GM19035 (cell line): Measurements from ENCODE around the gene EIF2S2.

Experiments
- ATAC-seq: cut with Tn5 transposase; IDR thresholded peaks from one replicate; pipeline ENCODE4 v1.9.1; 2021; ENCODE audit not compliant: unreplicated experiment

Gene EIF2S2

GRCh38 chr20:34065260-34065659 is 46.8 kb downstream of the EIF2S2 start:
- no peak for ATAC-seq

DNA sequence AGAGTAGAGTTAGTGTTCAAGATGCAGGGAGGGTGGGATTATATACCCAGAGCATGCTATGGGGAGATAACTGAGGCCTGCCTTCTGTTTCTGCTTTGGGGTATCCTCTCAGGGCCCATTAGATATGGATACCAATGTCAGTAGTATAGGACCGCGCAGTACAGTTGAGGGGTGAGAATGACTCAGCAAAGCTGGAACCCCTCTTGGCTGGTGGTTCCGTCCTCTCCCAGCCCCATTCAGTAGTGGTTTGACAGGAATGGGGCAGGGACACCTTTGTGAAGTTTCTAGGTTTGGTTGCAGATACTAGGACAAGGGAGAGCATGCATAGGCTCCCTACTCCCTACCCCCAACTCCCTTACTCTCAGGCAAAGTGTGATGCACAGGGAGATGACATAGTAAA is 47.8 kb downstream of the EIF2S2 start:
- ATAC-seq: no peak

GRCh38 chr20:34062570-34063482 is 49.2 kb downstream of the EIF2S2 start:
- ATAC-seq: no peak

DNA sequence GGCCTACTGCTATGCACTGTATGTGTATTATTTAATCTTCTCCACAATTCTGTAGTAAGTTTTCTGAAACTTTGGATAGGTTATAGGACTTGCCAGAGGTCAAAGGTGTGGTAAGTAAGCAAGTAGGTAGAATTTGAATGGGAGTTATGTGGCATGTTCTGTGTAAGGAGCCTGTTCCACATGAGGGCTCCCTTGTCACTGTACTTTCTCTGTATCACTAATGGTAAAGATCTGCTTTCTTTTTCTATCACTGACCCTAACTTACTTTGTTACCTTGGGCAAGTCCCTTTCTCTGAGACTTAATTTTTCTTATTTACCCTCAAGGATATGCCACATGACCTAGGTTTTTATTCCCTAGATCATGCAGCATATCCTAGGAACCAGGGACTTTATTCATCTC is 50.3 kb downstream of the EIF2S2 start:
- no peak for ATAC-seq

DNA sequence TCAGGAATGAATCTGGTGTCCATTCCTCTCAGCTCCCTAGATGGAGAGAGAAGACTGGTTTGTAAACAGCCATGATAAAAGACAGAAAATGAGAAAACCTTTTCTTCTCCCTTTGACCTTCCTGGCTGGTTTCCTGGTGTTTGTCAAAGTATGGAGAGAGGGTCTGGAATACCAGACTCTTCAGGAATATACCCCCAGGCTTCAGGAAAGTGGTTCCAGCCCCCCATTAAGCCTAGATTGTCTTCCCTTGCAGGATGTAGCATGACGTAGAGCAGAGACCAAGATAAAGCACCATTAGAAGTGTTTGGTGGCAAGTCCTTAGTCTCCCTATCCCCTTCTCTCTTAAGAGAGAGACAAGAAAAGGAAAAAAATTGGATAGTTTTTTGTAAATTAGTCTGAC is 51.1 kb downstream of the EIF2S2 start:
- ATAC-seq: no peak

DNA sequence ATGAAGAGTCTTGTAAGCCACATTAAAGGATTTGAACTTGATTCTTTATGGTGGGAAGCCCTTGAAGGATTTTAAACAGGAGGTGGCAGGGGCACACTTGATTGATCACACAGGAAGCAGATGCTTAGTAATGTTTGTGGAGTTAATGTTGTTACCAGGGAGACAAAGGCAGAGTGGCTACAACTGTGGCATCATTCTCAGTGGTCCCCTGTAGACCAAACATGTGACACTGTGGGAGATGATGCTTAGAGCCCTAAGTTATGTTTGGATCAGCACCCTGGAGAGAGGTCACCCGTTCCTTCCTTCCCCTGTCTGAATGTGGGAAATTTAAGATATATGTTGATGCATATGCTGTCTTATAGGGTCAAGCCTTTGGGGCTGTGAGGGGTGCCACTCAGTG is 53.2 kb downstream of the EIF2S2 start:
- no peak for ATAC-seq

DNA sequence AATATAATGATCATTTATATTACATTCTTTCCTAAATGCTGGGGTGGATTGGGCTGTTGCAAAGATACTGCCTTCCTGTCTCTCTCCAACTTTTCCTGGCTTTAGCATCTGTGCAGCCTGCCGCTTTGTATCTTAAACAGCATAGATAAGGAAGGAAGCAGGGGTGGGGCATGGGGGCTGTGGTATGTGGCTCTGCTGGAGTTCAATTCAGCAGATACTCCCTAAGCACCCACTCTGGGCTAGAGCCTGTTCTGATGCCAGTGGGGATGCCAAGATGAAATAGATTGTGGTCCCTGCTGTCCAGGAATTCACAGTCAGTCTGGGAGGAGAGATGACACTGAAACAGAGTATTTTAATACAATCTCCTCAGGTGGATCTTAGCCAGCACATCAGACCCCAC is 56.8 kb downstream of the EIF2S2 start:
- ATAC-seq: no peak

DNA sequence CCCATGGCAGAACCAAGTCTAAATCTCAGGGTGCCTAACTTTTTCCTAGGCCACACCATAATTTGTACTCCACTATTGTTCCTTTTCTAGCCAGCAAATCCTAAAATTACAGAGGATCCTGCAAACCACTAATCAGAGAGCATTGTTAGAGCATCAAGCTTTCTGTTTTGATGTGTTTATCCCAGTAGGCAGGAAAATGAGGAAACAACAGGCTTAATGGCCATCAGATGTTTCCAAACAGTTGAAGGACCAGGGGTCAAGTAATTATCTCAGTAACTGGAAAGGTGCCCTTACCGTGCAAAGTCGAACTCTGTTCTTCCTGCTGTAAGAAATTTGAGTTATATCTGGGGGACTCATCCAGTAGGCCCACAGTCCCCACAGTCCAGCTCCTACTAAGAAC is 59.6 kb downstream of the EIF2S2 start:
- ATAC-seq: no peak

DNA sequence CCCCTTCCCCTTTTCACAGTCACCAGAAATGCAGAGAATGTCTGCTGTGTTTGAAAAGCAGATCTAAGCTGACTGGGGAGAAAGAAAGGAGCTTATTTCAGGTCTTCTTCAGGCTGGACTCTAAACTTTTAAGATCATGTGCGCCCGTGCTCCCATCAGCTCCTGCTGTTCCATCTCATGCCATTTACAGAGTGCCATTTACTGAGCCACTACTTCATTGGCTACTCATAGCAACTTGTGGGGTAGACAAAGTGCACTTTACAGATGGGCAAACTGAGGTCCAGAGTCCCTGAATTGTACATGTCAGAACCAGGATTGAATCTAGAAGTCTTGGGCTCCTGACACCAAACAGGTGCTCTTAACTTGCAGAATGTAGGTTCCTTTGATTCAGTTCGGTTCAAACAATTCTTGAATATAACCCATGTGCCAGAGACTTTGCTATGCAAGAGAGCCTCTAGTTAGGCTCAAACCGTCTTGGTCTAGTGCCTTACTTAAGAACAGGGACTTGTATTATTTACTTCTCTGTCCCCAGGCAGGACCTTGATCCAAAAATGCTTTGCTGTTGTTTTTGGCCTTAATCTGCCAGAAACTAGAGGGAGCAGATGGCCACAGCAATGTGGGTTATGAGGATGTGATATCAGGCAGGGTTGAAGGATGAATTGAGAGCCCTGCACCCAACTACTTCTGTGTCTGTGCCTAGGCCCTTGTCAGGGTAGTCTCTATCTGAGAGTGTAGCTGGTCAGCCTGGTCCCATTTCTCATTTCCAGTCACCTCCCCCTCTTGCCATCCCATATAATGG is 61.9 kb downstream of the EIF2S2 start:
- no peak for ATAC-seq

GRCh38 chr20:34049389-34049788 is 62.7 kb downstream of the EIF2S2 start:
- ATAC-seq: no peak

GRCh38 chr20:34047917-34048316 is 64.1 kb downstream of the EIF2S2 start:
- no peak for ATAC-seq

DNA sequence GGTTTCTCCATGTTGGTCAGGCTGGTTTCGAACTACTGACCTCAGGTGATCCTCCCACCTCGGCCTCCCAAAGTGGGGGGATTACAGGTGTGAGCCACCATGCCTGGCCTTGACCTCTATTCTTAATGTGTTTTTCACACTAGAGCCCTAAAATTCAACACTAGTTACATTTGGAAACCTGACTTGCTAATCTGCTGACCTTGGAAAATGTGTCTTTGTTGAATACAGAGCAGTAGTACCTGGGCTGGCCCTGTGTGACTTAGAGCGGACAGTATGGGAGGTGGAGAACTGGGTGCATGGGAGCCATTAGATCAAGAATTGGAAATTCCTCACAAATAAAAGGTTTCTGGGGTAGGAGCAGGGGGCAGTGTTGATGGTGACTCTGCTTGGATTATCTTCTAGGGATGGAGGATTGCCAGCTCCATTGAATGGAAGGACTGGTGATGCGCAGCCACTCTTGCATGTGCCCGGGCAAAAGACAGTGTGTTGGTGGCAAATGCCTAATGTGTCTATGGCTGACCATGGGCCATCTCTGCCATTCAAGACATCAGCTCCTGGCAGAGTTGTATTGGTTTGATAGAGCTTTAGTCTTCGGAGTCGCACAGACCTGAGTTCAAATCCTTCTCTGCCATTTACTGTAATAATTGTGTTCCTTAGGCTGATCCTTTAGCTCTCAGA is 64.9 kb downstream of the EIF2S2 start:
- no peak for ATAC-seq

DNA sequence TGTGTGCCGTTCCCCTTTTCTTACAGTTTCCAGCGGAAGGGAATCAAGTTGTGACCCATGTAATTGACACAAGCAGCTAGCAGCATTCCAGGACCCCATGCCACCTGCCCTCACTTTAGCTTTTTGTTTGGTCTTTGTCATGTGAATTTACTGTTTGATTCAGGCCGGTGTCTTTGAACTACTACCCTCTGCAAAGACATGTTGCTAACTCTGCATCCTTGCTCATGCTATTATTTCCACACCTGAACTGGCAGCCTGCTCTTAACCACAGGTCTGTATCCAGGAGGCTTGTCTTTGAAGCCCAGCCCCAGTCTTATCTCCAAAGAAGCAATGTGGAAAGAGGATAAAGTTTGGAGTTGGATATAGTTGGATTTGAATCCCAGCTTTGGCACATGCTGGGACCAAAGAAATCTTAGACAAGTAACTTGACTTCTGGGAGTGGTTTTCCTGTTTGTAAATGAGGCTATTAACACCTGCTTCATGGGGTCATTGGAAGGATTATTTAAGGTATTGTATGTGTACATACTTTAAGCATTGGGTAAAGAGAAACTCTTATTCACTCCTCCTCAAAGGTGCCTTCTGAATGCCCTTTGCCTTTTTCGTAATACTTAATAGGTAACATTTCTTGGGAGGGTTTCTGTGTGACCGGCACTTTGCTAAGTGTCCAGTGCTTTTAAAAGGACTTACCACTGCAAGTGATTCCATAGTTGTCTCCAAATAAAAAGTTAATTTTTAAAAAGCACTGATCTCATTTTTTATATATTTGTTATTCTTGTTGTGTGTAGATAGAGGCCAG is 65.9 kb downstream of the EIF2S2 start:
- no peak for ATAC-seq

DNA sequence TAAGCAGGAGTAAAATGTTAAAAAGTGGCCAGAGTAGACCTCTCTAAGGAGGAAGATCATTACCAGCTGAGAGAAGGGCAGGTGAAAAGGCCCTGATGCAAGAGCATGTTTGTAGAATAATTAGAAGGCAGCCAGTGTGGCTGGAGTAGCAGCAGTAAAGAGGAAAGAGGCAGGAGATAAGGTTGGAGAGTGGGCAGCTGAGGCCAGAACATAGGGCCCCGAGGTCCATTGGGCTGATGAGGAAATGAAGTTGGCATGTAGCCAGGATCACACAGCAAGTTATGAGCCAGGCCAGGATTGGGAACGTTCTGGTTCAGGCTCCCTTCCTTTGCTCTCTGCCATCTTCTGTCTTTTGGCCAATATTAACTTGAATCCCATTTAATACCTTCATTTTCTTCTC is 66.7 kb downstream of the EIF2S2 start:
- ATAC-seq: no peak

DNA sequence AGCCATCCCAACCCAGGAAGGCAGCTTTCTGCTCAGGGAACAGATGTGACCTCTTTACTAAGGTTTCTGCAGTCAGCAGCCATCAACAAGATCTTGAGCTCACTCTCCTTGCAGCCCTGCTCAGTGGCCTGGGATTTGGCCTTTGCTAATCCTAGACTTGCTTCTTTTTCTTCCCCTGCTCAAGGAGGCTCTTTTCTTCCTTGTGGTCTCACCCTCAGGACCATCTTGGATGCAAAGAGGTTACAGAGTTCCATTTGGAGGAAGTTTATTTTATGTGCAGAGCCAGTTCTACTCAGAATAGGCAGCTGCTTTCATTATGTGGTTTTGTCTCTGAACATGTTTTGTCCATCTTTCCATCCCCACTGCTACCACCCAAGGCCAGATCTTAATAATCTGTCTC is 69.0 kb downstream of the EIF2S2 start:
- ATAC-seq: no peak

GRCh38 chr20:34042262-34042661 is 69.8 kb downstream of the EIF2S2 start:
- ATAC-seq: no peak

DNA sequence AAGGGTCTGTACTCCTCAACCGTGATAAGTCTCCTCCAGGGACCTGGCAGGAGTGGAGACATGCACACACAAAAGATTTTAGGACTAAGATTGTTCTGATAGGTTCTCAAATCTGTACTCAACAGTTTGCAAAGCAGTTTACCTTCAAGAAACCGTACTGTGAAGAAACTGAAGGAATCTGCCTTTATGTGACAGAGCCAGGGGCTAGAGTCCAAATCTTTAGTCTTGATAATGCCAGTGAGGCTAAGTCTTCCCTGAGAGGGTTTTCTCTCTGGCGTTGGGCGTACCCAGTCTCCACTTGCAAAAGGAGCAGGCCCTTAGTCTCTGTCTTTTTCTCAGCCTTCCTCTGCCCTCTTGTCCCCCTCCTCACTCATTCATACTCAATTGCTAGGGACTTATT is 70.8 kb downstream of the EIF2S2 start:
- ATAC-seq: no peak

GRCh38 chr20:34040300-34040995 is 71.6 kb downstream of the EIF2S2 start:
- ATAC-seq: no peak
